GM19238 (cell line): ENCODE data around the gene ARVCF.

Experiments
- DNase-seq: peaks from one replicate; pipeline ENCODE4 v3.0.0; 2011; ENCODE audit warnings: low spot score; ENCODE audit not compliant: insufficient read length

ARVCF gene

DNA sequence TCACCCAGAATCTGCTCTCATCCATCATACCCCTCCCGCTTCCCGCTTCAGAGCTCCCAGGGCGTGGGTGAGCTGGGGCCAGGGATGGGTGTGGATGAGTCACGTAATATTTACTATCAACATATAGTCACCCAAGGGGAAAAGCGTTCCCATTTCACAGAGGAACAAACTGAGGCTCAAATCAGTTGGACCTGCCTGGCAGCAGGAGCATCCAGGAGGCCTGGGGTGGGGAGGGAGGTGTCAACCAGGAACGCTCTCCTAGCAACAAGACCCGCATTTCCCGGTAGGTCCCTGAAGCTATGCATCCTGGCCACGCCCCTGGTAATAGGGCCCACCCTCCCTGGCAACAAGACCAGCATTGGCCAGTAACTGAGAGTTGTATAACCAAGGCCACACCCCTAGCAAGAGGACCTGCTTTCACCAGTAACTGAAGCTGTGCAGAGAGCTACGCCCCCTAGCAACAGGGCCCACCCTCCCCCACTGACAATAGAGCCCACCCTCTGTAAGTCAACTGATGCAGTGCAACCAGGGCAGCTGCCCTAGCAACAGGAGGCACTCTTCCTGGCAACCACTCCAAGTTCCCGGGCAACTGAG lies 42.3 kb downstream of the ARVCF start:
- DNase-seq: peak; percentile 77

DNA sequence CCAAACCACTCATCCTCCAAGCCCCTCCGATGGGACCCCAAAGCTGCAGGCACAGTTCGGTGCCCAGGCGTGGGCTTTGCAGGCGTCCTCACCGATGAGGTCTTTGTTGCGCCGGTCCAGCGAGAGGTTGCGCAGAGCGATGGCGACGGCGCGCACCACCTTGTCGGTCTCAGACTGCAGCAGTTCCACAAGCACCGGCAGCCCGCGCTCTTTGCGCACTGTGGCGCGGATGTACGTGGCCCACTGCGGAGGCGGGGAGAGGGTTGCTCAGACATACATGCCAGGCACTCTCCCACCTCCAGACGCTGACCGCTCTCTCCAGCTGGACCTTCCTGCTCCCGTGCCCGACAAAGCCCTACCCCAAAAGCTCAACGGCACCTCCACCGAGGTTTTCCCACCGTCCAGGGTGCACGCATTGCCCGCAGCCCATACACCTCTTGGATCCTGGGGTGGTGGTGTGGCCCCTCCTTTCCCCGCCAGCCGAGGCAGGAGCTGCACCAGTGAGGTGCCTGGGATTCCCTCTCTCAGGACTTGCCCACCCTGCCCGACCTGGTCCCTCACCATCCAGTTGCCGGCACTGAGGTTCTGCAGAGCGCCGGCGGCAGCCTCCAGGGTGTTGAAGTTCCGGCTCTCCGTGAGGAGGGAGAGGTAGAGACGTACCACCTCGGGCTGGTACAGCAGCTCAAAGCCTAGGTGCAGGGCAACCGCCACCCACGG lies 42.9 kb downstream of the ARVCF start:
- DNase-seq: no peak

DNA sequence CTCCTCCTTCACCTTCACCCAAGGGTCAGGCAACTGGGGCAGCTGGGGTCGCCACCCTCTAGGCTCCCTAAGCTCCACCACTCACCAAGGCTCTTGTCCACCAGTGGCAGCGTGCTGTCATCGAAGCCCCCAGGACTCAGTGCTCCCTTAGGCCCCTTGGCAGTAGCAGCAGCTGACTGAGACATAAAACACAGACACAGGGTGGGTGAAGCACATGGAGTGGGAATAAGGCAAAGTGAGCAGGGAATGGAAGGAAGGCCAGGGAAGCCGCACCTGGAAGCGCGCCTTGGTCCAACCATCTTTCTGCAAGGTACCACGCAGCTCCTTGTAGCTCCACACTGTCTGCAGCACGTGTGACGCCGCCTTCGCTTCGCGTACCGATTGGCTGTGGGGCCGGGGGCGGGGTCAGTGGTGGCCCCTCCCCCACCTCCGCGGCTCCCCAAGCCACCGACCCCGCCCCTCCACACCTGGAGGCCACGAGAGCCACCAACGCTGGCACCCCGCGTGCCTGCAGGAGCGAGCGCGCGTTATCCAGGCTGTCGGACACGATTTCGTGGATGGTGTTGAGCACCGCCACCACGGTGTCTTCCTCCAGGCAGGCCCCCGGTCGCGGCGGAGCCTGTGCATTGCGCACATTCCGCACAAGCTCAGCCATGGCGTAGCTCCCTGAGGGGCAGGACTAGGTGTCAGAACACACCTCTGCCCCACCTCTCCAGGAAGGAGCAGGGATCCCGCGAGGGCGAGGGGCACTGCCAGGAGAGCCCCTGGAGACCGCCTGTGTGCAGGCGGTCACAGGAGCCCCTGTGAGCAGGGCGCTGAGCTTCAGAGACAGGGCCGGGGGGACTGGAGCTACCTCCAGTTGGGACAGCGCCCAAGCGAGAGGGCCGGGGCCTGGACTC lies 43.7 kb downstream of the ARVCF start:
- no peak for DNase-seq

DNA sequence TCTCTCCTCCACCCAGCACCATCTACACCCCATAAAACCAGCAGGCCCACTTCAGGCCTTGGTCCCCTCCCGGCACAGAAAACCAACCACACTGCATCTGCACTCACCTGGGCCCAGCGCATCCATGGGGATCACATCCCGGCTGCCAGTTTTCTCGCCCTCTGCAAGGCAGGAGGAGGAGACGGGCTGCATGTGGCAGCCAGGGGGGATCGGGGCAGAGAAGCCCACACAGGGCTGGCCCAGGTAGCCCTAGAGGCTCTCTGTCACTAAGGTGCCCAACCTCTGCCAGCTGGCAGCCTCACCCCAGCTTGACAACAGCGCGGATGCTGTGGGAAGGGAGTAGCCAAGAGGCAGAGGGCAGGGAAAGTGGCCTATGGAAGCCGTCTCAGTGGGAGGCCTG lies 44.4 kb downstream of the ARVCF start:
- no peak for DNase-seq

DNA sequence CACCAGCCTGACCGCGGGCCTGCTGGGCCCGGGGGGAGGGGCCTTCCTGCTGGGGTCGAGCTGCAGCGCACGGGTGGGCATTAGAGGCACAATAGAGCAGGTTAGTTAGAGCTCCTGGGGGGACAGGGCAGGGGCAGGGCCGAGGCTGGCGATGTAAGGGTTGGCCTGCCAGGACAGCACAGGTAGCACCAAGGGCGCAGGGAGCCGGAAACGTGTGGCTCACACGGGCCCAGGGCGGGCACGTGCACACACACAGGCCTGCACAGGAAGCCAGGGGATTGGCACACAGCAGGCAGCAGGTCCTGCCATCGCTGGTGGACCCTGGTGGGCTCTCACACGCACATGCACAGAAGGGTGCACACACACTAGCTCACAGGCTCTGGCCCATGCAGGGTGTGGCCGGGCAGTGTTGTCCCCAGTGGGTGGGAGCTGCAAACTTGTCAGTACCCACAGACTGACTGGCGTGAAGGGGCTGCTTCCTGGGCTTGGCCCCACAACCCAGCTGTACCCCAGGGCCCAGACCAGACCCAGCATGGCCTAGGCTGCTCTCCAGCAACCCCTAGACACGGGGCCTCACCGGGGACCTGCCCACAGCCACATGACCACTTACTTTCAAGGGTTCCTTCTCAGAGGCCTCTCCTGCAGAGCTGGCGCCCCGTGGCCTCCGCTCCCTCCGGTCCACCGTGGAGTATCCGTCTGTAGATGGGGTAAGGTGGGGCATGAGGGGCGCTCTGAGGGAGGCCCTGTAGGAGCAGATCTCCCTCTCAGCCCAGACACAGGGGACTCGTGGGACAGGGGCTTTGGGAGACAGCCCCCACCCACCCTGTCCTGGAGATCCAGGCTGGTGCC lies 45.1 kb downstream of the ARVCF start:
- no peak for DNase-seq

DNA sequence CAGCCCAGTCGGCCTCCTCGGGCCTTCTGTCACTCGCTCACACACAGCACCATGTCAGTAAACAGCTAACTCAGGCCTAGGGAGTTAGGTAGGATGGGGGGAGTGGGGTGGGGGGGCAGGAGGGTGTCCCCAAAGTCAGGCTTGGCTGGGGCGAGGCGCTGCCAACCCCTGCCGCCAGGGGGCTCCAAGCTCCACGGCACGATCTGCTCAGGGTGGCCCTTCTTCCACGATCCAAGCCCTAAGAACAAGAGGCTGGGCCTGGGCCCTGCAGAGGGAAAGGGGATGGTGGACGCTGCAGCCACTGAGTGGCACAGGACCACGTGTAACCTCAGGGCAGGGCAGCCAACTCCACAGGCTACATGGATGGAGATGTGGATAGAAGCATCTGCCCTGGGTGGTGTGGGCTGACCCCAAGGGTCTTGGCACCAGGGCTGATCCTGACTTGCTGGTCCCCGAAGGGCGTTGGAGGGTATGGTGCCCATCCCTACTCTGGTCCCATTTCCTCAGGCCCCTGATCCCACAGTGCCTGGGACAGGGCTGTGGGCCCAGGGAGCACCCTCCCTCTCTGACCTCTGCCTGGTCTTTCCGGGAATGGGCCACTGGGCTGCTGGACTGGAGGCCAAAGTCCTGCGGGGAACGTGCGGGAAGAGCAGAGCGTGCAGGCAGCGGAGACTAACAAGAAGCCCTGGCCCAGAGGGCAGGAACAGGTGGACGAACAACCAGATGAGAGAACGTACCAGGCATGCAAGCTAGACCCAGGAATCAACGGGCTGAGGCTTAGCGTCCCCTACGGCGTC lies 45.9 kb downstream of the ARVCF start:
- peak; percentile 87 for DNase-seq

DNA sequence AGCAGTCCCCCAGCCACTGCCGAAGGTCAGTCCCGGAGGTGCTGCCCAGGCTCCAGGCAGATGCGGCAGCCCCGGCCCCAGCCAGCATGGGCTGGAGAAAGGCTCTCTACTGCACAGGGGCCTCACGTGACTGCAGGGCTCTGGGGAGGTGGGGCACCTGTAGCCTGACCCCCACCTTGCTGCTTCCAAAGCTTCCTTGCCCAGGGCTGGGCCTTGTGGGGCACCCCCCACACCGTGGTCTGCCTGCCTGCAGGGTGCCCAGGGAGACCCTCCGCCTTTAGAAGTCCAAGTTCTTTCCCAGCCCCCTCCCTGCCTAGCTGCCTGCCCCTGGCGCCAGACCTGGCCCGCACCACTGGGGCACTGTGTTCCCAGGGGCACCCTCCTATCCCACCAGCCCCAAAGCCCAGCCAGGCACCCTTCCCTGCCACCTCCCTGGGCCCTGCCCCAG lies 46.6 kb downstream of the ARVCF start:
- no peak for DNase-seq

DNA sequence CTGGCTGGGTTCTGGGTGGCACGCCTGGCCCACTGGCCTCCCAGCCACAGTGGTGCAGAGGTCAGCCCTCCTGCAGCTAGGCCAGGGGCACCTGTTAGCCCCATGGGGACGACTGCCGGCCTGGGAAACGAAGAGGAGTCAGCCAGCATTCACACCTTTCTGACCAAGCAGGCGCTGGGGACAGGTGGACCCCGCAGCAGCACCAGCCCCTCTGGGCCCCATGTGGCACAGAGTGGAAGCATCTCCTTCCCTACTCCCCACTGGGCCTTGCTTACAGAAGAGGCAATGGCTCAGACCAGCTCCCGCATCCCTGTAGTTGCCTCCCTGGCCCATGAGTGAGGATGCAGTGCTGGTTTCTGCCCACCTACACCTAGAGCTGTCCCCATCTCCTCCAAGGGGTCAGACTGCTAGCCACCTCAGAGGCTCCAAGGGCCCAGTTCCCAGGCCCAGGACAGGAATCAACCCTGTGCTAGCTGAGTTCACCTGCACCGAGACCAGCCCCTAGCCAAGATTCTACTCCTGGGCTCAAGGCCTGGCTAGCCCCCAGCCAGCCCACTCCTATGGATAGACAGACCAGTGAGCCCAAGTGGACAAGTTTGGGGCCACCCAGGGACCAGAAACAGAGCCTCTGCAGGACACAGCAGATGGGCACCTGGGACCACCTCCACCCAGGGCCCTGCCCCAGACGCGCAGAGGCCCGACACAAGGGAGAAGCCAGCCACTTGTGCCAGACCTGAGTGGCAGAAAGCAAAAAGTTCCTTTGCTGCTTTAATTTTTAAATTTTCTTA lies 47.3 kb downstream of the ARVCF start:
- DNase-seq: no peak

DNA sequence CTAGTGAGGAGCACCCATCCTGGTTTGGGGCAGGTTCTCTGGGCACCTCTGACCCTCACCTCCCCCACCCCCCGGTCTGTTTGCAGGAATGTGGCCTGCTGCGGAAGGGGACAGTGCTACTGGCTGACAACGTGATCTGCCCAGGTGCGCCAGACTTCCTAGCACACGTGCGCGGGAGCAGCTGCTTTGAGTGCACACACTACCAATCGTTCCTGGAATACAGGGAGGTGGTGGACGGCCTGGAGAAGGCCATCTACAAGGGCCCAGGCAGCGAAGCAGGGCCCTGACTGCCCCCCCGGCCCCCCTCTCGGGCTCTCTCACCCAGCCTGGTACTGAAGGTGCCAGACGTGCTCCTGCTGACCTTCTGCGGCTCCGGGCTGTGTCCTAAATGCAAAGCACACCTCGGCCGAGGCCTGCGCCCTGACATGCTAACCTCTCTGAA lies 48.2 kb downstream of the ARVCF start:
- no peak for DNase-seq

DNA sequence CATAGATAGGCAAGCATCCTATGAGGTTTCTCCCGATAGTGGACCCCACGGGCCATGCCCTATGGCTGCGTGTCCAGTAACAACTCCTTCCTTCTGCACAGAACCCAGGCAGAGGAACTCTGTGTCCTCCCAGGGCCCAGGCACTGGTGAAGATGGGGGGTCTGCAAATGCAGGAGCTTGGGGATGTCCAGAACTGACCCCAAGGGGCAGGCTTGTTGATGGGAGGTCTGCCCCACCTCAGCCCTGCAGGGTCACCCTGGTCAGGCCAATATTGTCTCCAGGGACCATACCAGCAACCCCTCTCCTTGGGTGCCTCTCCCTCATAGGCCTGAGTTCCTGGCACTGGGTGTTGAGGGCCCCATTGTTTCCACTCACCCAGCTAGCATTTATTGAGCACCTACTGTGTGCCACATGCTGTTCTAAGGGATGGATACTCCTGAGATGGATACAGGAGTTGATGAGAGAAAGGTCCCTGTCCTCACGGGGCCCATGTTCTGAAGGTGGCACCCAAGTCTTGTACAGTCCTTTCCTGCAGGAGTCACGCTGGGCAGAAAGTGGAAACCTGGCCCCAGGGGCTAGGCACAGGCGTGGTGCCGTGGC lies 48.7 kb downstream of the ARVCF start:
- no peak for DNase-seq

DNA sequence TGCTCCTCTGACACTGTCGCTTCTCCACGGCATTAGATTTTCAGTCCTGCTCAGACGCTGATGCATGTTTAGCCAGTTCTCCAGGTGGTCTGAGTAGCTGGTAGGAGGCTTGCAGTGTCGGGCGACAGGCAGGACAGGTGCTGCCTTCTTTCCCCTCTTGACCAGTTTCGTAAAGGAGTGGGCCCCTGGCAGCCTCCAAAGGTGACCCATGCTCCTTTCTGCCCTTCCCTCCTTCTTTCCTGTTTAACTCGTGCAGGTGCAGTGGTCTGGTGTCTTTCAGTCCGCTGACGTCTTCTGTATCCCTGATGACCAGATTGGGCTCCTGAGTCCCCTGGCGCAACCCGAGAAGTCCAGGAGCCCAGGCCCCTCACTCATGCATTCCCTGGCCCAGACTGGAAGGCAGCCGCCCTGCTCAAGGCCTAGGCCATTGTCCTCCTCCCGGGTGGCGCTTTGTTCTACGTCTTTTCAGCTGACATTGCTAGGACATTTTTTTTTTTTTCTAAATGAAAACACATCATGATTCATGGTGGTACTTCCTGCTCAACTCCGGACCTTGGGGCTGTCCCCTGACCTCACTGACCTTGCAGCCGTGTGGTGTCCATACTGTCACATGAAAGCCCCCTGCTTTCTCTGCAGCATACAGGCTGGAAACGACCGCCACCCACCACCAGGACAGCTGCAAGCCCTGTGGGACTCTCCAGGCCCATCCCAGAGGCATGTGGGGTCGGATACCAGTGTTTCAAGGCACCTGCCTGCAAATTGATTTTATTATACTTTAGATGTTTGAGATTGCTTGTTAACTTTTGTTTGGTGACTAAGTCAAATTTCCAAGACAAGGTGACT lies 49.5 kb downstream of the ARVCF start:
- DNase-seq: no peak

DNA sequence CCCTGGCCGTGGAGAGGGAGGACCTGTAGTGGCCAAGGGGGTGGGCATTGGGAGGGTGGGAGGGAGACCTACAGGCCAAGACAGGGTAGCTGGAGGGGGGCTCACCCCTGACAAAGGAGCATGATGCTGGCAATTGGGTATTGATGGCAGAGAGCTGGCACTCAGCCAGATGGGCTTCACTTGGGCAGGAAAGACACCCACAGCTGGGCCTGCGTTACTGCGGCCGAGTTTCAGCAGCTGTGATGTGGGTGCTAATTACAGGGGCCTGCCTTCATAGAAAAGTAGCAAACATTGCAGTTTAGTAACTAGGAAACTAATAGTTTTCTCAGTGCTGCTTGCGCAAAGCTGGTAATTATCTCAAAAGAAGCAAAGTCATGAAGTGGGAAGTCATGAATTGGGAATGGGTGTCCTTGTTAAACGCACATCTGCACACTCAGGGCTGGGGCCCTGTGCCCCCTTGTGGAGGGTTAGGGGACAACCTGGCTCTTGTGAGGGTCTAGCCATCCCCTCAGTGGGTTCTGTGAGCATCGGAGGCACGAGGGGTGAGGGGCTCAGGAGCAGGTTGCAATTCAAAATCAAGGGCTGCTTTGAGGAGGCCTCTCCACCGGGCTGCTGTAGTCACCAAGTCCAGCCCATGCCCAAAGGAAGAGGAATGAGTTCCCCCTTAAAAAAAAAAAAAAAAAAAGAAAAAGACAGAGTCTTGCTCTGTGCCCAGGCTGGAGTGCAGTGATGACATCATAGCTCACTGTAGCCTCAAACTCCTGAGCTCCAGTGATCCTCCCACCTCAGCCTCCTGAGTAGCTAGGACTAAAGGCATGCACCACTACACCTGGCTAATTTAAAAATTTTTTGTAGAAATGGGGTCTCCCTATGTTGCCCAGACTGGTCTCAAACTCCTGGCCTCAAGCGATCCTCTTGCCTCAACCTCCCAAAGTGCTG lies 50.6 kb downstream of the ARVCF start:
- DNase-seq: no peak

DNA sequence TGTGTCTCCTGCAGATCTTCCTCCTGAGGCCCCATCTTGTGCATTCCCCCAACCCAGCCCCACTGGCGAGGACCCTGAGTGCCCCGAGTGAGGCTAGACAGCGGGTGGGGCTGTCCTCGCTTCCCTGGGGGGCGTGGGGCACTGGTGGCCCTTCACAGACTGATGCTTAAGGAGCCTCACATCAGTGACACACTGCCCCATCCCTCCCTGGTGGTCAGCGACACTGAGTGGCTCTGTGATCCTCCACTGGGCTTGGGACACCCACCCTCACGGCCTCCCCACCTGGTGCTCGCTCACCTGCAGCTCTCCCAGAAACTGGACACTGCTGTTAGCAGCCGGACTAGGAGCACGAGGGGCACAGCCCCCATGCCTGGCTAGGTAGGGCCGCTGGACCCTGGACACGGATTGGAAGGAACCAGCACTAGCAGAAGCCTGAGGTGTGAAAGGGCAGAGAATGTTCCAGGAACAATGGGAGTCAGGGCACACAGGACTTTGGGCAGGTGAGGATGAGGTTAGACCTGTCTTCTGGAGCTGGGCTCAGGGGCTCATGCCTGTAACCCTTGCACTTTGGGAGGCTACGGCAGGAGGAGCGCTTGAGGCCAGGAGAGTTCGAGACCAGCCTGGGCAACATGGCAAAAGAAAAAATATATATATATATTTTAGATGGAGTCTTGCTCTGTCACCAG lies 51.8 kb downstream of the ARVCF start:
- no peak for DNase-seq

DNA sequence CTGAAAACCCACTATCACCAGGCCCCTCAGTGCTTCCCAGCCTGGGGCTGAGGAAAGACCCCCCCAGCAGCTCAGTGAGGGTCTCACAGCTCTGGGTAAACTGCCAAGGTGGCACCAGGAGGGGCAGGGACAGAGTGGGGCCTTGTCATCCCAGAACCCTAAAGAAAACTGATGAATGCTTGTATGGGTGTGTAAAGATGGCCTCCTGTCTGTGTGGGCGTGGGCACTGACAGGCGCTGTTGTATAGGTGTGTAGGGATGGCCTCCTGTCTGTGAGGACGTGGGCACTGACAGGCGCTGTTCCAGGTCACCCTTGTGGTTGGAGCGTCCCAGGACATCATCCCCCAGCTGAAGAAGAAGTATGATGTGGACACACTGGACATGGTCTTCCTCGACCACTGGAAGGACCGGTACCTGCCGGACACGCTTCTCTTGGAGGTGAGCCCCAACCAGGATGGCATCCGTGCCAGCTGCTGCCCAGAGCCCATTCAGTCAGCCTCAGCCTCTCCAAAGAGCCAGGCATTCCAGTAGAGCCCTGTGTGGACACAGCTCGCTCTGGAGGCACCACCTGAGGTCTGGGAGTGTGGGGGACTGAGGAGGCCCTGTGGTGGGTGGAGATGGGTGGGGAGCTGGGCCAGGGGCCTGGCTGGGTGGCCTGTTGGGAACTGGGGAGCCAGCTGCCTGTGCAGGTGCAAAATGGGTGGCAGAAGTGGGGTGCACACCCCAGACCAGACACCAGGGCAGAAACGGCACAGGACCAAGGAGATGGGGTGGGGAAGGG lies 52.6 kb downstream of the ARVCF start:
- no peak for DNase-seq

DNA sequence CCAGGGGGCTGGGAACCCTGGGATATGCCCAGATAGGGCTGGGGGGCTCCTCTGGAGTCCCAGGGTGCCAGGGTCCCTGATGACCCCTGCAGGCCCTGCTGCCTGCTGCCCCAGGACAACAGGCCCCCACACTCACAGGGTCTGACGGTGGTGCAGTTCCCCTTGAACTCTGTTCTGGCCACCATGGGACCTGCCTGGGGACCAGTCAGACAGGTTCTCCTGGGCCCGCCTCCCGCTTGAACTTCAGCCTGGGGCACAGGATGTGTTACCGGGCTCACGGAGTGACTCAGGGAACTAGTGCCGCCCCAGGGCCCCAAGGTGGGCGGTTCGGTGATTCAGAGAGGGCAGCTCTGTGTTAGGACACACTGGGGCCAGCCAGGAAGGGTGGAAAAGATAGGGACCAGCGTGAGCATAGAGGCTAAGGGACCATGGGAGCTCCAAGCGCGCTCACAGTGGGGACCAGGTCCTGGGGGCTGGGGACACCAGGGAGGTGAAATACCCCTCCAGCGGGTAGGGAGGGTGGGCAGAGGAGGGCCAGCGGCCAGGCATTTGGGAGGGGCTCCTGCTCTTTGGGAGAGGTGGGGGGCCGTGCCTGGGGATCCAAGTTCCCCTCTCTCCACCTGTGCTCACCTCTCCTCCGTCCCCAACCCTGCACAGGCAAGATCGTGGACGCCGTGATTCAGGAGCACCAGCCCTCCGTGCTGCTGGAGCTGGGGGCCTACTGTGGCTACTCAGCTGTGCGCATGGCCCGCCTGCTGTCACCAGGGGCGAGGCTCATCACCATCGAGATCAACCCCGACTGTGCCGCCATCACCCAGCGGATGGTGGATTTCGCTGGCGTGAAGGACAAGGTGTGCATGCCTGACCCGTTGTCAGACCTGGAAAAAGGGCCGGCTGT lies 53.5 kb downstream of the ARVCF start:
- no peak for DNase-seq
